Activated T-cell treated with anti-CD3 and anti-CD28 coated beads for 48 hours (primary cell): Measurements from ENCODE around the gene TBC1D22A.

Source experiments
- DNase-seq: peaks from one replicate; pipeline ENCODE4 v3.0.0-alpha.2; 2020; ENCODE audit warnings: low read depth

TBC1D22A gene

DNA sequence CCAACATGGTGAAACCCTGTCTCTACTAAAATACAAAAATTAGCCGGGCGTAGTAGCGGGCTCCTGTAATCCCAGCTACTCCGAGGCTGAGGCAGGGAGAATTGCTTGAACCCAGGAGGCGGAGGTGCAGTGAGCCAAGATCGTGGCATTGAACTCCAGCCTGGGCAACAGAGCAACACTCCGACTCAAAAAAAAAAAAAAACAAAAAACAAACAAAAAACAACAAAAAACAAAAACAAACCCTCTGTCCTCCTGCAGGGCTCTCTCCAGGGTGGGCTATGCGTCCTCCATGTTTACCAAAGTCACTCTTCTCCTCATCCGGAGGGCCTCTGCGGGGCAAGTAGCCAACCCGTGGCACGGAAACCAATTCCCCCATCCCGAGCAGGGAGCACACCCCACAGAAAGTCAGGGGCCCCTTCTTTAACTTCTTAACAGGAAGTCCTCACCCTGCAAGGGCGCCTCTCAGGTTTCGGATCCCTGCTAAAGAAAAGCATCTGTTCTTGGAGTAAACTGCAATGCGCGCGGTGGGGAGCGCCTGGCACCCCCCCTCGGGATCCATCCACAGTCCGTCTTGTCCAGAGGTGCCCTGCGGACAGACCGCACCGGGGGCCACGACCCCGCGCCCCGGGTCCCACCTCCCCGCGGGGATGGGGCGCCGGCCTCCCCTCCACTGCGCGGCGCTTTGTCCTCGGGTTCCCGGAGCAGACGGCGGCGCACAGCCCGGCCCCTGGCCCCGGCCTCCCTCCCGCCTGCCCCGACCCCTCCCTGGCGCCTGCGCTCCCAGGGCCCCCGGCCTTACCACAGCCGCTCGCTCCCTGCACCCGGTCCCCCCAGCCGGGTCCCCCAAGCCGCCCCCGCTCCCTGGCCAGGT, 25.1 kb upstream of the TBC1D22A start:
- no peak for DNase-seq

DNA sequence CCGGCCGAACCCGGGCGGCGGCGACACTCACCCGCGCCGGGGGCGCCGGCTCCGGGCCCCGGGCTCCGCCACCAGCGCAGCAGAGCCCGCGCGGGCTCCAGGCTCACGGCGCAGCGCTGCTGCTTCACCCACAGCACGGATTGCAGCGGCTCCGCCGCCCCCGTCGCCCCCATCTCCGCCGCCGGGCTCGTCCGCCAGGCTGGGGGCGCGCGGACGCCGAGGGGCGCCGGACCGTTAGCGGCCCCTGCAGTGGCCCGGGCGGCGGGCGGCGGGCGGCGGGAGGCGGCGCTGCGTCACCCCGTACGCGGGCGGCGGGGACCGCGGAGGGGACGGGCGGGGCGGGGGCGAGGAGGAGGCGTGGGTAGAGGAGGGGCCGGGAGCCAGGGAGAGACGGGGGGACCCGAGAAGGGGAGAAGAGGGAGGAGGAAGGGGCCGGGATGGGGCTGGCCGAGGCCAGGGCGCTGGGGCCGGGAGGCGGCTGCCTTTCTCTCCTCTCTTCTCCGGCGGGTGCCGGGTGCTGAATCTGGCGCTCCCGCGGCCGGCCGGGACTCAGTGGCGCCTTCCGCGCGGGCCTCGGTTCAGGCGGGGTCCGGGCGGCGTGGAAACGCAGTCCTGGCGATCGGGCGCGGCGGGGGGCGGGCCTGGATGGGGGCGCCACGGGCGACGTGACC, 24.3 kb upstream of the TBC1D22A start, which contains the start of gene CERK:
CERK (minus strand) TSS at position 277 of the 671 bp plus-strand sequence; CDS start at position 173, 104 bp downstream.
- no peak for DNase-seq

DNA sequence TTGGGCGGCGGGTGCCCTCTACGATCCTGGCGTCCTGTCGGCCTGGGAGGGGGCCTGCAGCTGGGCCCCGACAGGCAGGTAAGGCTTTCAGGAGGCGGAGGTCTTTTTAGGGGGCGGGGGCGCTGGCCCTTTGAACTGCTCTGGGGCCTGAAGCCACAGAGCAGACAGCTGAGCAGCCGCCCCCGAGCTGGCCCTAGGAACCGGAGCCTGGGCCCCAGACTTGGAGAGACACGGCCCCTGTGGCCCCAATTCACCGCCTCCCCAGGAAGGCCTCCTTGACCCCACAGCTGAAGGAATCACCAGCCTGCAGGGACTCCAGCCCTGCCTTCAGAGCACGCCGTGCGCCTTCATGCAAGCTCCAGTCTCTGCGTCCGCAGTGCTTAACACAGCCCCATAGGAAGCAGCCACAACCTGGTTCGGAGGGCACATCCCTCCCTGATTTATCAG, 23.8 kb upstream of the TBC1D22A start:
- DNase-seq = no peak

DNA sequence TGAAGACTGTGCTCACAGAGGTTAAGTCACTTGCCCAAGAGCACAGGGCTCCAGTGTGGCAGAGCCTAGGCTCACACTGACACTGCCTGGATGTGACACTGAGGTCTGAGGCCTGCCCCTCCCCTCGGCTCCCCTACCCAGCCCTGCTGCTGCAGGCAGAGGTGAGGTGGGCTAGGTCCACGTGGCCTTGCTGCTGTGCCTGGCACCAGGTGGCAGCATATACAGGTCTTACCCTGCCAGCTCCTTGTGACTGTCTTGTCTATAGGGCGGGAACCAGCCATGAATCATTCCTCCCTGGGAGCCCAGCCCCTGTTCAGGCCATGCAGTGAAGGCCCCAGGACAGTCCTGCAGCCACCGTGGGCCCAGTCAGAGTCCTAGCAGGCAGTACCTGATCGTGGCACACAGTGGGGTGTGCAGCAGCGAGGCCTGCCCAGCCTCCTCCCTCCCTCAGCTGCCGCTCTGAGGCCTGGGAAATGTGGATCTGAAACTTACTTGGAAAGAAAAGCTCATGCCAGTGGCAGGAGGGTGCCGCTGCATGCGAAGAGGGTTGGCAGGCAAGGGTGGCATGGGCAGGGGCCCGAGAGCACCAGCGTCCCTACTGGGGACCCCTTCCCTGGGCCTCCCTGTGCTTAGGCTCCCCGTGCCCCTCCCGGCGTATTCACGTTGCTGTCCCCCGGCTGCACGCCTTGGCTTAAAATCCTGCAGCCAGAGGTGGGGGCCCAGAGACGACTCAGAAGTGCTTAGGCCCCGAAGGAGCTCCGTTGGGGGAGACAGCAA, 23.2 kb upstream of the TBC1D22A start:
- no peak for DNase-seq

DNA sequence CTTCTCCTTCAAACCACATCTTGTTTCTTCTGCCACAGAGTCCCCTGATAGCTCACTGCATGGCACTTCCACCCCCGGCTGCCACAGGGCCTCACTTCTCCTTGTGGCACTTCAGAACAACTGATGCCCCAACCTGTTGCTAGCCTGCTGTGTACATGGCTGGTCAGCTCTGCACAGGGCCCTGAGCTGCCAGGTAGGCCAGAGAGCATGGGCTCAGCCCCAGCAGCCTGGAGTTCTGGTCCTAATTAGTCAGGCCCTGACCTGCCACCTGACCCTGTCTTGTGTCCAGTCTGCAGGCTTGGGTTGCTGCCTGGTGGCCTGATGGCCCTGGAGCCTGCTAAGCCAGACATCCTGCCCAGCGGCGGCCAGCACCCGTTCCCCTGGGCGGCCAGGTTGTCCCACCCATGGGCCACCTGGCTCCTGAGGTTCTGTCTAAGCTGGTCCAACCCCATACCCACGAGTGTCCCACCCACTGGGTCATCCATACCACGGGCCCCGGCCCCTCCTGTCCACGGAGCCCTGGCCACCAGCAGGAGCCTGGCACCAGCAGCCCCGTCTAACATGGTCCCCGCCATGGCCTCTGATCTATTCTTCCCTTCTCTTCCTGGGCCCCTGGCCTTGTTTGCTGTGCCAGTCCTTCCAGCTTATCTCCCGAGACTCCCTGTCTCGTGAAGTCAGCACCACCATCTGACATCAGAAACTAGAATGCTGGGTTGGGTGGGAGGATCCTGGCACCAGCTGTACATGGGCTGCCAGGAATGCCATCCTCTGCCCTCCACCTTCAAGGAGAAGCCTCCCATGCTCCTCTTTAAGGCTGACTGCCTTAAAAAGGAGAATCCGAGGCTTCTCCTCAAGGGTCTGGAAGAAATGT, 21.3 kb upstream of the TBC1D22A start:
- no peak for DNase-seq

DNA sequence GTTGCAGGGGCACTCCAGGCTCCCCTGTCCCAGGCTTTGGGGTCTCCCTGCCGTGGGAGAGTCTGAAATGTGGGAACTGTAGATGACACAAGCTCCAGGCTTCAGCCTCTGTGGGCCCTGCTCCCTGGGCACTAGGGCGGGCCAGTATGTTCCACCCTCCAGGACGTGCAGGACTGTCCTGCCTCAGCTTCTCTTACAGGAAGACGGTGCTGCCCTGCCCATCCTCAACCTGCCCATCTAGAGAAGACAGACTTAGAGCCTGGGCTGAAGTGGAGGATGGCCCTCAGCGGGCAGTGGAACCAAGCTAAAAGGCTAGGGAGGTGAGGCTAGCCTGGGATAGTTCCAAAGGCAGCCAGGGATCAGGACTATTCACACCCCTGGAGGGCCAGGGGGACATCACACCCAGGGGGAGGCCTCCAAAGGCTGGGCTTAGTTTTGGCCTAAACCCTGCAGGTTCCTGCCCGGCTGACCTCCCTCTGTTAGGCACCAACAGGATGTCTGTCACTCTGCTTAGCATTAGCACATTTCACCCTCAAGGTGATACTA, 20.4 kb upstream of the TBC1D22A start:
- DNase-seq = no peak

DNA sequence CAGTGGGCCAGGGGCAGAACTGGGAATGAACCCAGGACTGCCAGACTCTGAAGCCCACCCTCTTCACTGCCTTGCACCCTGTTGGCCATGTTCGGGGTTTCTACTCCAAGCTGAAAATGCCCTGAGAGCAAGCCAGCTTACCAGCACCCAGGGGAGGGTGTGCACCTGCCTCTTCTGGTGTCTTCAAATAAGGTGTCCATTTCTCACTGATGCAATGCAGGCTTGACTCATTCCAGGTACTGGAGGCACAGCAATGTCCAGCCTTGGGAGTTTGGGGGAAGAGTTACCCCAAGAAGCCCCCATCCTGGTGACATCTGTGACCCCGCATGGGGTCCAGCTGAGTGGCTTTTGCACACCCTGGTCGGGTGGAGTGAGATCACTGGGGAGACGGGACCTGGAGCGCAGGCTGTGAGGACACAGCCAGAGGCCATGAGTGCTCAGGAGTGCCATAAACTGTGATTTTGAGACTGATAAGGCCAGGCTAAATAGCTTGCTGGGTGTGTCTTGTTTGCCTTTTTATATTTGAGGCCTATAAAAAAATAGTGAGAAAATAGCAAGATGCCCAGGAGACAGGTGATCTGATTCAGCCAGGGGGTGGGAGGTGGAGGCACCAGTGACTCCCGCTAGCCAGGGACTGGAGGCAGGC, 19.8 kb upstream of the TBC1D22A start:
- no peak for DNase-seq

DNA sequence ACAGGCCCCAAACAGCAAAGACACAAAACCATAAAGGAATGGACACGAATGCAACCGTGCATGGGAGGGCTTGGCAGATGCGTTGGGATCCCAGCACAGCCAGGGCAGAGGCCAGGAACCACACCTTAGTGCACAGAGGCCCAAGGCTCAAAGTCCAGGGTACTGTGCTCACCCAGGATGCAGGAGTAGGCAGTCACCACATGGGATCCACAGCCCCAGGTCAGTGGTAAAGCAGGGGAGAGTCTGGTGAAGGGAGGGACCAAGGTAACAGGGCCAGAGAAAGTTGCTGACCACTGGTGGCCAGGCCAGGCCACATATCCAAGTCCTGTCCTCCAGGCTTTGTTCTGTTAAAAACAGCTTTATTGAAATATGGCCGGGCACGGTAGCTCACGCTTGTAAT, 17.9 kb upstream of the TBC1D22A start:
- DNase-seq = no peak

DNA sequence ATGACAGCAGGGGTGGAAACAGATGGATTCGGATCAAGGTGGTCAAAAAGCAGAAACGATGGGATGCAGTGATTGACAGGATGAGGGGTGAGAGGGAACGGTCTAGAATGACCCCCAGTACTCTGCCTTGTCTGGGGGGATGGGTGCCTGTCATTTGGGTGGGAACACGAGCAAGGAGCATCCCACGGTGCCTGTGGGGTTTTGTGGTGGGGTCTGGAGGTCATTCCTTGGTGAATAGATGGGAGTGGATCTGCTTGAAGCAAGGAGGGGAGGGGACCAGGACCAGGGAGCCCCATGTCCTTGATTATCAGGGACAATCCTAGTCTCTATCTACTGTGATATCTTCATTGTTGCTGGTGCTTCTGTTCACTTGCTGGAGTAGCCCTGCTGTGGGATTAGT, 16.3 kb upstream of the TBC1D22A start:
- no peak for DNase-seq

DNA sequence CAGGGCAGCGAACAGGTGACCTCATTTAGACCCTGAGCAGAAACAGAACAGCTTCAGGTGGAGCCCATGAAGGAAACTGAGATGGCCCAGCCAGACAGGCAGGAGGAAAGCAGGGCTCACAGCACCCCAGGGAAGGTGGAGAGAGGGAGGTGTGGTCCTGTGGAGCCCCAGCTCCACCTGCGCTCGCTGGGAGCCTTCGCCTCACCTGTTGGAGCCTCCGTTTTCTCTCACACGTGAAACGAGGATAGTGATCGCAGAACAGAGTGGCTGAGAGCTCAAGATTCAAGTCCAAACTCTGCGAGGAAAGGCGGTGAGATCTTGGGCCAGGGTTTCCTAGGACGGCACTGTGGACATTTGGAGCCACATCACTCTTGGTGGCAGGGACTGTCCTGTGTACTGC, 15.8 kb upstream of the TBC1D22A start:
- no peak for DNase-seq

DNA sequence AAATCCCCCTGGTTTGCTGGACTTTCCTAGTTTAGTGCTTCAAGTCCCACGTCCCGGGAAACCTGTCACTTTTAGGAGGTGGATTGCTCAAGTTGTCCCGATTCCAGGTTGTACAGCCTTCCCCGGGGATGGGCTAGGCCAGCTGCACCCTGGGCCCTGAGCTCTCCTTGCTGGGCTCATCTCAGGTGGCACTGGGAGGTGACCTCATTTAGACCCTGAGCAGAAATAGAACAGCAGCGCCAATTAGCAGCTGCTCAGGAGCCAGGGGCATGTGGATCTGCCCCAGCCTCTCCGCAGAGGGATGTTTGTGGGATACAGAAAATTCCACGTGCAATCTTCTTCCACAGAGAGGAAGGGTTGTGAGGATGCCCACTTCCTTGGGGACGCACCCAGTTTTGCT, 14.8 kb upstream of the TBC1D22A start:
- DNase-seq = no peak

DNA sequence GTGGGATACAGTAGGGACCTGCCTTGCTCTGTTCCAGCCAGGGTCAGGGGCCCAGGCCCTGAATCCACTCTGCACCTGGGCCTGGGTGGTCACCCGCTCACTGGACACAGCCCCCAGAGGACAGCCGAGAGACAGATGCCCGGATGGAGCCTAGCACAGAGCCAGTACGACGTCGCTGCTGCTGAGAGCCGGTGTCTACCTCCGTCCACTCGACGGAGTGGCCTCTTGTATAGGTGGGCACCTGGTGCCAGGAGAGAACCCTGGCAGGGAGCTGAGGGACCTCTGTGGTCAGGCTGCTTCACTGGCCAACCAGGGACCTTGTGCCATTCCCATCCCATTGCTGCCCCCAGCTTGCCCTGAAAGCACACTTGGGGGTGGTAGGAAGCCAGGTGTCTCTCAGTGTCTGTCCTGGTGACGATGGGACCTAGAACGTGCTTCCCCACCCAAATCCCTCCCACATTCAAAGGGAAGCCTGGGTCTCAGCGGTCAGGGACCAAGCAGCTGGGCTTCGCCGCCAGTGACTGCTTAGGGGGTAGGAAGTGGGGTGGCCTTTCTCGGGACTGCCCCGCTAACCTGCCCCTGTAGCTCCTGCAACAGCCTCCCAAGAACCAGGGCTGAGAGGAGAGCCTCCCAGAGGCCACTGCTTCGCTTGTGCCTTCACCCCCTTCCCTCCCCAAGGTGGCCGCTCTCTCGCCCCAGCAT, 14.1 kb upstream of the TBC1D22A start:
- DNase-seq = no peak

DNA sequence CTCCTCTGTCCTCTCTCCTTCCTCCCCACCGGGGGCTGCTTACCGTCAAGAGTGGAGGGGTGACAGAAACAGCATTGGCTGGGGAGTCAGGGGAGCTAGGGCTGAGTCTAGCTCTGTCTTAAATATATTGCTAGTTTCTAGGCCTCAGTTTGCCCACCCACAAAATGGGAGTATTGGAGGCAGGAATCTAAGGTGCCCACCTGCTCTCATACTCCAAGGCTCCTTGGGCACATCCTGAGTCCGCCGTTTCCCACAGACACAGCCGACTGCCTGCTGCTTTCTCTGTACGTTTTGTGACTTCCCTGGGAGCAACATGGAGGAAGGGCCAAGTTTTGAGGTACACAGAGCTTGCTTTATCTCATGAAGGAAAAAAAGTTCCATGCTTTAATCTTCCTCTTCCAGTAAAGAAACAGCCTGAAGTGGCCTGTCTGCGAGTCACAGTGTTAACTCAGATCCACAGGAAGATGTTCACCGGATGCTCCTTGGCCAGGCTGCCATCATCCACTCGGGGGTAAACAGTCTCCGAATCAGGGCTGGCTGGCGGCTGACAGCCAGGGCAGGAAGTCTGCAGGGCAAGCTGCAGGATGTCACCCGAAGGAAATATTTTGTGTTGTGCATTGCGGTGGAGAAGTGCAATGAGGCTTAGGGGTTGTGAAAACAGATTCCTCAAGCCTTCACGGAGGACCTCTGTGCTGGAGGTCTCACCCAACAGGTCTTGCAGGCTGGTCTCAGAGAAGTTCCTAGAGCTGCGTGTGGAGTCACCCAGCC, 13.4 kb upstream of the TBC1D22A start:
- no peak for DNase-seq

DNA sequence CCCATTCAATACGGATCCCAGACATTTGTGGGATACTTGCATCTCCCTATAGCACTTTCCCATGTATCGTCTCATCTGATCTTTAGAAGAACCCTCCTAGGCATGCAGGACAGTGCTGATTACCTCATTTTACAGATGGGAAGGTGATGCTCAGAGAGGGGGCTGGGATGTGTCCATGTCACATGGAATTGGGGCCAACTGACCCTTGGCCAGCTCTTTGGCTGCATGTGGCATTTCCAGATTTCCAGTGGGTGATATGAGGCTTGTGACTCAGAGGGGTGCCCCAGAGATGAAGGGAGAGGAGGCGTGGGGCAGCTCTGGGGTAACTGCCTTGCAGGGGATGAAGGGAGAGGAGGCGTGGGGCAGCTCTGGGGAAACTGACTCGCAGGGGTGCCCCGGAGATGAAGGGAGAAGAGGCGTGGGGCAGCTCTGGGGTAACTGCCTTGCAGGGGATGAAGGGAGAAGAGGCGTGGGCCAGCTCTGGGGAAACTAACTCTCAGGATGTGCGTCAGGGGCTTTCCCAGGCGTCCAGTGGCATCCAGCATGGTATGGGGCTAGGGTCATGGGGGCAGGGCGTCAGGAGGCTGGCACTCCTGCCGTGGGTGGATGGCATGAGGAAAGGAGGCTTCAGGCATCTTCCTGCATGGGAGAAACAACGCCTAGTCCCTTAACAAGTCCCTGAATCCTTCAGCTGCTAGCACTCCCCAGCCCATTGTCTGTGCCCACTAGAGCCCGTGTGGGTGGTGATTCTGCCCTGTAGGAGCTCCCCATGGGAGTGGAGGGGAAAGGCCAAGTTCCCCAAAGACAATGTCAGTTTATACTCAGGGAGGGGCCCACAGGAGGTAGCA, 12.5 kb upstream of the TBC1D22A start:
- DNase-seq = no peak

DNA sequence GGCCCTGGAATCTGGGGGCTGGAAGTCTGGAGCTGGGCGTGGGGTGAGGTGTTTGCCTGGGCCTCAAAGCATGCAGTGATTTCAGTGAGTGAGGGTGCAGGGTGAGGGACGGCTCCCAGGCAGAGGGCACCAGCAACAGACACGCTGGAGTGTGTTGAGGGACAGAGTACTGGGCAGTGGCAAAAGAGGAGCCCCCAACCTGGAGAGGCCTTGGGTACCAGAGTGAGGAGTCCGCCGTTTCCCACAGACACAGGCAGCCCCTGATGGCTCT, 12.0 kb upstream of the TBC1D22A start:
- DNase-seq = no peak

DNA sequence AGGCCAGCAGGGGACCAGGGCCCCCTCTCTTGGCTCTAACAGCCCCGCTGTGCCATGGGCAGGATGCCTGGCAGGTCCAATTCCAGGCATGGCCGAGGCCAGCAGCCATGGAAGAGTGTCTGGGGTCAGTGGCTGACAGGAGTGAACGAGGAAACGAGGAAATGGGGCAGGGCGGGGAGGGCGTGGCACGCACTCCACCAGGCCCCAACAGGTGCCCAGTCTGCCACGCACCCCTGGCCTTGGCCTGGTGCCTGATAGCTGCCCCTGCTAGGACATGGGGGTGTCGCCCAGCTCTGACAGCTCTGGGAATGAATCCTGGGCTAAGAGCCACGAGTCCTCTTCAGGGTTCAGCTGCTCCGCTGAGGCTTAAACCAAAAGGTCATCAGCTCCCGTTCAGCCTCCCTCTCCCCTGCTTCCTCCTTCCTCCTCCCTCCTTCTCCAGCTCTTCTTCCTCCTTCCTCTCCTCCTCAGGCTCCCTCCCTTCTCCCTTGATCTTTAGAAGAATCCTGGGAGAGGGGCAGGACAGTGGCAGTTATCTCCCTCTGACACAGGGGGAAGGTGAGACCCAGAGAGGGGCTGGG, 11.5 kb upstream of the TBC1D22A start:
- no peak for DNase-seq

DNA sequence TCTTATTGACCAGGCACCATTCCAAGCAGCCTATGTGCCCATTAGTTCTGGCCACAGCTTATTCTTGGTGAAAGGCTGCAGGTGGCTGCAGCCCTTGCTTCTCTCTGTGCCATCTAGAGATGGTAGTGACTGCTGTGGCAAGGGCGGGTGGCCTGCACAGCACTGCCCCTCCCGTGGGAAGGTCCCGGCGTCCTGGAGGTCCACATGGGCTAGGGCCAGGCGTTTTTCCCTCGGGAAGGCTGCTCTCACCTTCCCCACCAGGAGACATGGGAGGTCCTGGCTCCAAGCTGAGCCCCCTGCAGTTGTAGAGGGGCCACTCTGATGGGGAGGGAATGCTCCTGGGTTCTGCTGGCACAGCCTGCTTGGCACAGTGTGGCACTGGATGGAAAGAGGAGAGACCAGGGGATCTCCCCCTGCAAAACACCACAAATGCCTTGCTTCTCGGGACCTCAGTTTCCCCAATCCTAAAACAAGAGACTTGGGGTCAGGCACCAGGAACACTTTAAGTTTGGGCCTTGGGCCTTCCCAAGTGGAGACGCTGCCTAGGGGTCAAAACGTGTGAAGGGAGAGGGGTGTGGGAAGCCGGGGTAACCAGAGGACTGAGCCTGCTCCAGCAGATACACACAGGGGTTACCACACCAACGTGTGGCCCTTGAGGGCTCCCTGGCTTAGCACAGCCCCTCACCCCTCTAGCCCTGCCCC, 10.0 kb upstream of the TBC1D22A start:
- no peak for DNase-seq

DNA sequence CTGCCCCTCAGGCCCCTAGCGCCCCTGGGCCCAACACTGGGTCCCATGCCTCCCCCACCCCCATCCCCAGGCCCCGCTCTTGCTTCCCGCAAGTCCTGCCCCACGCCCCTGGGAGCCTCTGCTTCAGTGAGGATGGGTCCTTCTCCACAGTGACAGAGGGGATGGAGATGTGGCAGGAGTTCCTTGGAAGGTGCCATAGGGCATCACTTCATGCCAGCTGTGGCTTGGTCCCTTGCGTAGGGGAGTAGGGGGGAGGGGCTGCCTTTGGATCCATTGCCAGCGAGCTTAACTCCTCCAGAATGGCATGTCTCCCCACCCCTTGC, 9.5 kb upstream of the TBC1D22A start:
- DNase-seq = no peak
